ENCODE measurements around the gene CELF6.

DNA sequence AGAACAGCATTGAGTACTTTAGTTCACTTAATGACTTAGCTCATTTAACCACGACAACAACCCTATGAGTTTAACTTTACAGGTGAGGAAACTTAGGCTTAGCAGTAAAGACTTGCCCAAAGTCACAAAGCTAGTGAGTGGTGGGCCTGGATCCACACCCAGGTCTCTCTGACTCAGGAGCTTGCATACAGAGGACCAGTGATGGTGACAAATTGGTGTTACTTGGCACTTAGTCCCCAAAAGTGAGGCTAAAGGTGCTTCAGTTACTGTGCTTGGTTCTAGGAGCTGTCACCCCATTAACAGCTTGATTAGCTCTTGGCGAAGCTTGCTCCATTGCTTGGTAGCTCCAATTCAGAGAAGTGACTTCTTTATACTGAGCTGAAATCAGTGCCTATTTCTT lies 6.1 kb downstream of the CELF6 start:
- TF ChIP-seq, protein P1, sequence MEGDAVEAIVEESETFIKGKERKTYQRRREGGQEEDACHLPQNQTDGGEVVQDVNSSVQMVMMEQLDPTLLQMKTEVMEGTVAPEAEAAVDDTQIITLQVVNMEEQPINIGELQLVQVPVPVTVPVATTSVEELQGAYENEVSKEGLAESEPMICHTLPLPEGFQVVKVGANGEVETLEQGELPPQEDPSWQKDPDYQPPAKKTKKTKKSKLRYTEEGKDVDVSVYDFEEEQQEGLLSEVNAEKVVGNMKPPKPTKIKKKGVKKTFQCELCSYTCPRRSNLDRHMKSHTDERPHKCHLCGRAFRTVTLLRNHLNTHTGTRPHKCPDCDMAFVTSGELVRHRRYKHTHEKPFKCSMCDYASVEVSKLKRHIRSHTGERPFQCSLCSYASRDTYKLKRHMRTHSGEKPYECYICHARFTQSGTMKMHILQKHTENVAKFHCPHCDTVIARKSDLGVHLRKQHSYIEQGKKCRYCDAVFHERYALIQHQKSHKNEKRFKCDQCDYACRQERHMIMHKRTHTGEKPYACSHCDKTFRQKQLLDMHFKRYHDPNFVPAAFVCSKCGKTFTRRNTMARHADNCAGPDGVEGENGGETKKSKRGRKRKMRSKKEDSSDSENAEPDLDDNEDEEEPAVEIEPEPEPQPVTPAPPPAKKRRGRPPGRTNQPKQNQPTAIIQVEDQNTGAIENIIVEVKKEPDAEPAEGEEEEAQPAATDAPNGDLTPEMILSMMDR (conservative IDR thresholded peaks at IDR 0.05; ENCODE audit: low read depth, low read length) = no peak
- no peak for TF ChIP-seq EZH2 (IDR thresholded peaks at IDR 0.05; ENCODE audit: borderline replicate concordance, low read depth, low read length, poor library complexity, severe bottlenecking)
